Neural cell (in vitro differentiated cells): ENCODE results near the gene SETD1A. TPM values are rescaled to one million over a fixed set of nuclear protein-coding genes. Genes with fewer than 3 reads are reported as not detected.

ENCODE experiments used
- H2AFZ ChIP-seq: fragments of 200-600, 300-800 bp; sonication (generic), shearing (Covaris generic); 2 replicates; pipeline ENCODE4 v1.6.0; 2014; ENCODE audit warnings: low read depth, mild to moderate bottlenecking, antibody characterized with exemption, low read length, moderate library complexity
- H3F3A ChIP-seq: fragments of 200-600 bp; shearing (Covaris generic); 2 replicates; pipeline ENCODE4 v1.6.1; 2016; ENCODE audit warnings: mild to moderate bottlenecking, moderate library complexity, mixed read lengths, antibody characterized with exemption, low read length; ENCODE audit not compliant: insufficient read depth, poor library complexity, severe bottlenecking
- H3K27ac ChIP-seq: fragments of 200-600, 300-800 bp; sonication (generic), shearing (Covaris generic); 2 replicates; pipeline ENCODE4 v1.5.1; 2014; ENCODE audit warnings: mild to moderate bottlenecking, low read length, moderate library complexity
- H3K27me3 ChIP-seq: fragments of 300-800, 200-600 bp; sonication (generic), shearing (Covaris generic); 2 replicates; pipeline ENCODE4 v1.6.0; 2014; ENCODE audit warnings: mild to moderate bottlenecking, low read depth, low read length, moderate library complexity; ENCODE audit not compliant: insufficient read depth
- H3K36me3 ChIP-seq: fragments of 300-800, 200-600 bp; sonication (generic), shearing (Covaris generic); 2 replicates; pipeline ENCODE4 v1.5.1; 2014; ENCODE audit warnings: mild to moderate bottlenecking, antibody characterized with exemption, low read length, moderate library complexity; ENCODE audit not compliant: insufficient read depth
- H3K4me2 ChIP-seq: fragments of 300-800, 200-600 bp; sonication (generic), shearing (Covaris generic); 2 replicates; pipeline ENCODE4 v1.6.0; 2014; ENCODE audit warnings: mild to moderate bottlenecking, low read length
- H3K4me3 ChIP-seq: fragments of 300-800, 200-600 bp; sonication (generic), shearing (Covaris generic); 2 replicates; pipeline ENCODE4 v1.5.1; 2014; ENCODE audit warnings: mild to moderate bottlenecking, low read length, moderate library complexity
- H3K79me2 ChIP-seq: fragments of 200-600 bp; shearing (Covaris generic); replicated peaks from 2 replicates; pipeline ENCODE4 v1.6.0; 2014; ENCODE audit warnings: mild to moderate bottlenecking, low read length, moderate library complexity; ENCODE audit not compliant: insufficient read depth
- H3K9ac ChIP-seq: fragments of 300-800, 200-600 bp; sonication (generic), shearing (Covaris generic); 2 replicates; pipeline ENCODE4 v1.6.1; 2016; ENCODE audit warnings: mild to moderate bottlenecking, low read length, mixed read lengths
- H3K9me2 ChIP-seq: fragments of 200-600 bp; shearing (Covaris generic); 2 replicates; pipeline ENCODE4 v1.6.1; 2016; ENCODE audit warnings: mild to moderate bottlenecking, low read length, mixed read lengths; ENCODE audit not compliant: insufficient read depth
- H3K9me3 ChIP-seq: fragments of 200-600, 300-800 bp; sonication (generic), shearing (Covaris generic); 2 replicates; pipeline ENCODE4 v1.6.1; 2016; ENCODE audit warnings: mild to moderate bottlenecking, mixed run types, low read length, moderate library complexity, mixed read lengths
- H4K20me1 ChIP-seq: fragments of 200-600 bp; shearing (Covaris generic); 2 replicates; pipeline ENCODE4 v1.6.1; 2016; ENCODE audit warnings: mild to moderate bottlenecking, mixed run types; ENCODE audit not compliant: insufficient read depth
- CTCF ChIP-seq: fragments of 450-650 bp; IDR thresholded peaks from 2 replicates; pipeline ENCODE4 v1.5.1; 2014; ENCODE audit warnings: antibody characterized with exemption, mild to moderate bottlenecking, moderate library complexity; ENCODE audit not compliant: poor library complexity, severe bottlenecking
- EP300 ChIP-seq: fragments of 450-650 bp; conservative IDR thresholded peaks from 2 replicates; pipeline ENCODE4 v1.6.1; 2014; ENCODE audit warnings: antibody characterized with exemption, mild to moderate bottlenecking, moderate library complexity; ENCODE audit not compliant: poor library complexity, severe bottlenecking
- EZH2 ChIP-seq: fragments of 200-600, 300-800 bp; shearing (Covaris generic), sonication (generic); IDR thresholded peaks from 2 replicates; pipeline ENCODE4 v1.6.1; 2014; ENCODE audit warnings: antibody characterized with exemption, low read length, borderline replicate concordance, mild to moderate bottlenecking; ENCODE audit not compliant: insufficient read depth, poor library complexity, severe bottlenecking
- MXI1 ChIP-seq: fragments of 450-650 bp; conservative IDR thresholded peaks from 2 replicates; pipeline ENCODE4 v1.6.1; 2014; ENCODE audit warnings: antibody characterized with exemption, mild to moderate bottlenecking; ENCODE audit not compliant: poor library complexity, severe bottlenecking
- POLR2AphosphoS5 ChIP-seq: IDR thresholded peaks from 2 replicates; pipeline ENCODE4 v1.6.1; 2012
- RAD21 ChIP-seq: fragments of 450-650 bp; conservative IDR thresholded peaks from 2 replicates; pipeline ENCODE4 v1.6.1; 2014; ENCODE audit warnings: antibody characterized with exemption, mild to moderate bottlenecking, moderate library complexity
- REST ChIP-seq: IDR thresholded peaks from 2 replicates; pipeline ENCODE4 v1.6.1; 2012; ENCODE audit warnings: borderline replicate concordance
- SMC3 ChIP-seq: fragments of 450-650 bp; conservative IDR thresholded peaks from 2 replicates; pipeline ENCODE4 v1.6.1; 2014; ENCODE audit warnings: antibody characterized with exemption, mild to moderate bottlenecking, moderate library complexity; ENCODE audit not compliant: poor library complexity
- TAF1 ChIP-seq: IDR thresholded peaks from 2 replicates; pipeline ENCODE4 v1.6.1; 2012; ENCODE audit warnings: low read depth
- polyA plus RNA-seq: library from polyadenylated mRNA; depleted of rRNA; stranded (reverse); fragments of >200 nt; gene quantifications from 2 replicates; pipeline ENCODE4 v1.2.3, GENCODE V29; 2014

Gene SETD1A
- polyA plus RNA-seq, 1 donor from 2014 or later: 1.4 TPM

GRCh38 chr16:30991052-30991451 is 33.5 kb downstream of the SETD1A start:
- no peaks in the 10 kb centered on the region for H3K27me3 ChIP-seq
- no peaks in the 10 kb centered on the region for H3K9me3 ChIP-seq
- TF ChIP-seq TAF1: no peak
- no peak for TF ChIP-seq CTCF
- TF ChIP-seq RAD21: no peak
- TF ChIP-seq EP300: no peak
- no peak for TF ChIP-seq POLR2AphosphoS5
- TF ChIP-seq REST: no peak
- no peak for TF ChIP-seq SMC3
- TF ChIP-seq EZH2: no peak
- TF ChIP-seq MXI1: no peak
- H3K9ac ChIP-seq: no peak overlapping the region
- no peak overlapping the region for H3K27ac ChIP-seq
- no peaks in the 10 kb centered on the region for H3K79me2 ChIP-seq
- no peak overlapping the region for H3K4me3 ChIP-seq
- H3K4me2 ChIP-seq: no peak overlapping the region
- H3K9me2 ChIP-seq: no peaks in the 10 kb centered on the region
- H3K36me3 ChIP-seq: no peaks in the 10 kb centered on the region
- H4K20me1 ChIP-seq: no peaks in the 10 kb centered on the region
- H3F3A ChIP-seq: no peaks in the 10 kb centered on the region
- no peak overlapping the region for H2AFZ ChIP-seq

GRCh38 chr16:30992276-30992780 is 34.8 kb downstream of the SETD1A start:
- Histone ChIP-seq H3K9me3 (no peaks in the 10 kb centered on the region), H3K9ac (no peak overlapping the region), H2AFZ (no peak overlapping the region), H3K4me2 (no peak overlapping the region), H3K27me3 (peaks cover under 1% of the 10 kb centered on the region), H4K20me1 (no peaks in the 10 kb centered on the region), H3K4me3 (no peak overlapping the region), H3K9me2 (no peaks in the 10 kb centered on the region), H3K36me3 (no peaks in the 10 kb centered on the region), H3K27ac (no peak overlapping the region), H3K79me2 (no peaks in the 10 kb centered on the region), H3F3A (no peaks in the 10 kb centered on the region)
- TF ChIP-seq CTCF (no peak), EP300 (no peak), MXI1 (no peak), EZH2 (no peak), REST (no peak)
